IPS DF 19.7 (cell line): ENCODE results near the gene ACTA2.
"Not testable (repeated sequence)": the region's sequence is repeated elsewhere in the genome, so short reads cannot be mapped to it uniquely, and the experiment has no call there.

Experiments
- DNase-seq: peaks from one replicate; pipeline ENCODE4 v3.0.0-alpha.2; 2013; ENCODE audit warnings: low read depth, low spot score

The ACTA2 gene

DNA sequence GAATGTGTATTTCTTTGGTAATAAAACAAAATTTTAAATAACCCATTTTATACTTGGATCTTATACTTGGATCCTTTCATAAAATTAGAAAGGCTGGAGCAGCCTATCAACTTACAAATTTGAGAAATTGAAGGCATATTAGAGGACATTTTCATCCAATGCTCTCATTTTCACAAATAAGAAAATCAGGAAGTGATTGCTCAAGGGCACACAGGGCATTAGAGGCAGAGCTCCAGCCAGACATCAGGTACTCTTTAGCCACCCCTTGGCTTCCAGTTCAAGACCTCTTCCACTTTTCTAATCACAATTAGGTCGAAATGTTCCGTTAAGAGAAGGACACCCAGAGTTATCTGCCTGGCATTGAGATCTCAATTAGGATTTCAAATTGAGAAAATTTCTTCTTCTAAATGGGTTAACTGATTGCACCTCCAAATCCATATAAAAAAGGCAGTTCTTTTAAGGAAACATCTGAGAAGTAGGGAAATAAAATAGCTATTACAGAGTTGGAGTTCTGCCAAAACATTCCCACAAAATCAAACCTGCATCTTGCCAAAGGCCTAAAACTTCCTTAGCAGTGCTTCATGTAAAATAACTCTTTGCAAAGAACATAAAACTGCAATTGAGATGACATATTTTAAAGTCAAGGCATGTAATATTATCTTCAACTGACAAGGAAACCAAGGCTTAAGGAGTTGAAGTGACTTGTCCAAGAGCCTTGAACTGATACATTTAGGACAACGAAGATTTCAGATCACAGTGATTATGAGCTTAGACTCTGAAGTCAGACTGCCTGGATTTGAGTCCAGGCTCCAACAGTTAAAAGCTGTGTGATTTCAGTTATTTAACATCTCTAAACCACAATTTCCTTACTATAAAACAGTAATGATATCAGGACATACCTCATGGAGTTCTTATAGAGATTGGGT, 2.4 kb downstream of the ACTA2 start:
- no peak for DNase-seq

GRCh38 chr10:88949051-88949450, 3.5 kb downstream of the ACTA2 start:
- no peak for DNase-seq

DNA sequence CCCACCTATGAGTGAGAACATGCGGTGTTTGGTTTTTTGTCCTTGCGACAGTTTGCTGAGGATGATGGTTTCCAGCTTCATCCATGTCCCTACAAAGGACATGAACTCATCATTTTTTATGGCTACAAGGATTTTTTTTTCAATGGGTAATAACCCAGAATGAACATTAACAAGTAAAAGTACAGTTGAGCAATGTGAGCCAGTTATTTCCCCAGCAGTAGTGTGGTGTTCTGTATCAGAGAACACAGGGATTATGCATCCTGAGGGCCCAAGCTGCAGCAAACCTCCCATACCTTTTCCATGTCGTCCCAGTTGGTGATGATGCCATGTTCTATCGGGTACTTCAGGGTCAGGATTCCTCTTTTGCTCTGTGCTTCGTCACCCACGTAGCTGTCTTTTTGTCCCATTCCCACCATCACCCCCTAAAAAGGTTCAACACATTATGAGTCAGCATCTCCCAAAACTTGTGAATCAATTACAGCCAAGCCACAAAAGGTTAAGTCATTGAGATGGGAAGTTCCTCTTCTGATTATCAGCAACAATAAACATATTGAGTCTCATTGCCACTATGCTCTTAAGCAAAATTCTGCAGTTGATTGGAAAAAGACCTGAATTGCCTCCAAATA, 5.5 kb downstream of the ACTA2 start:
- DNase-seq = no peak

- no peak for DNase-seq
These were observed 6.4 kb downstream of the ACTA2 start for GRCh38 chr10:88946200-88946599.

DNA sequence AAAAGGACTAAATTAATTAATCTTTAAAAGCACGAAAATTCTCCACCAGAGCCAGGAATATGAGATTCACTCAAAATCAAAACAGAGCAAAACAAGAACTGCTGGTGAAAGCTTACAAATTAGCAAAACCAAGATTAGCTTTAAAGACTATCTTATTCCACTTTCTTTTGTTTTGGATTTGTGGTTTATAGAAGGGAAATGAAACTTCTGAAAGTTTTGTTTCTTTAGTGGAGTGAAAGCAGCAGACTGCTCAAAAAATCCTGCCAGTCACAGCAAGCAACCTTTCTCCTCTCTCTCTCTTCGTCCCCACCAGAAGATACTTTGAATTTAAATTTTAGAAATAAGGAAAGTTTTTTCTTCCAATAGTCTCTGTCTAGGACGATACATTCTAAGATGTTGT, 7.8 kb downstream of the ACTA2 start:
- DNase-seq = no peak

GRCh38 chr10:88943778-88944177, 8.8 kb downstream of the ACTA2 start:
- no peak for DNase-seq

DNA sequence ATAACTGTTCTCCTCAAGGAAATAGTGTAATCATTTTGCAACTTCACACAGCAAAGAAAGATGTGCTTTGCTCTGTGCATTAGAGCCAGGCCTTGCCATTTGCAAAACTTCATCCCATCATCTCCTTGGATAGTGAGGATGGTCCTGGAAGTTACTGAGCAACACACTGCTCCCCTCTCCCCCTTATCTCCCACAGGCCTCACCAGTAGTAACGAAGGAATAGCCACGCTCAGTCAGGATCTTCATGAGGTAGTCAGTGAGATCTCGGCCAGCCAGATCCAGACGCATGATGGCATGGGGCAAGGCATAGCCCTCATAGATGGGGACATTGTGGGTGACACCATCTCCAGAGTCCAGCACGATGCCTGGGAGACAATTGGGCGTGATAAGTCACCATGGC, 11.5 kb downstream of the ACTA2 start:
- no peak for DNase-seq

- DNase-seq = no peak
These were observed 13.6 kb downstream of the ACTA2 start for GRCh38 chr10:88938938-88939337.

GRCh38 chr10:88938039-88938438, 14.5 kb downstream of the ACTA2 start:
- DNase-seq = no peak

DNA sequence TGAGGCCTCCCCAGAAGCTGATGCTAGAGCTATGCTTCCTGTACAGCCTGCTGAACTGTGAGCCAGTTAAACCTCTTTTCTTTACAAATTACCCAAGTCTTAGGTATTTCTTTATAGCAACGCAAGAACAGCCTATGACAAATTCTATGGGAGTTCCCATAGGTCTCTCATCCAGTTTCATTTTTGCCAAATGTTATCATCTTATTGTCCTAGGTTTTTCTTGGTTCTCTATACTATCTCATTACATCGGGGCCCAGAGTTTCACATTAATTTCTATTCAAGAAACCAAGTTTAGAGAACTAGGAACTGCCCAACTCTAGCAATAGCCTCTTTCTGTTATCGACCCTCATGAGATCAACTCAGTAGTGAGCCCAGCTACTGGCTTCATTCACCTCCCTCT, 15.9 kb downstream of the ACTA2 start:
- no peak for DNase-seq

GRCh38 chr10:88934900-88935672, 17.5 kb downstream of the ACTA2 start:
- DNase-seq = peak; percentile 65

DNA sequence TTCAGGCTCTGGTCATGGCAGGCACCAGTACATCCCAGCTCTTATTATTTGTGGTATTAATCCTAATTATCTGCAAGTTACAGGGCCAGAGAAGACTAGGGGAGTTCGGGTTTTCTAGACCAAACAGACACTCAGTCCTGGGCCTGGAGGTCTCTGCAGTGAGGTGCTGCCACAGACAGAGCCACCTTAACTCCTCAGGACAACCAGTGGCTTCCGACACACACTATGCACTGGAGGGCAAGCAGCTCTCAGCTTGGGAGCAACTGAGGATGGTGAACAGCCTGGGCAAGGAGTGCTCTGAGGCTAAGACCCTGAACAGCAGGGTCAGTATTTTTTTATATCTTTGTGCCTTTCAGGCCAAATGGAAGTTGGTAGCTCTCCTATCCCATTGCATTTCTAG, 19.0 kb downstream of the ACTA2 start:
- DNase-seq = no peak

GRCh38 chr10:88932539-88933256, 19.9 kb downstream of the ACTA2 start:
- peak; percentile 40 for DNase-seq

DNA sequence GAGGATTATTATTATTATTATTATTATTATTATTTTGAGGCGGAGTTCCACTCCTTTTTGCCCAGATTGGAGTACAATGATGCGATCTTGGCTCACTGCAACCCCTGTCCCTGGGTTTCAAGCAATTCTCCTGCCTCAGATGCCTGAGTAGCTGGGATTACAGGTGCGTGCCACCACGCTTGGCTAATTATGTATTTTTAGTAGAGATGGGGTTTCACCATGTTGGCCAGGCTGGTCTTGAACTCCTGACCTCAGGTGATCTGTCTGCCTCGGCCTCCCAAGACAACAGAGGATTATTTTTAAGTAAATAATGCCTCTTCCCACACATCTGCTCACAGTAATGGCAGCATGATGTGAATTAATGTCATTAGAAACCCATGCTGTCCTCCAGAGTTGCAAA, 20.5 kb downstream of the ACTA2 start:
- not testable (repeated sequence) for DNase-seq

DNA sequence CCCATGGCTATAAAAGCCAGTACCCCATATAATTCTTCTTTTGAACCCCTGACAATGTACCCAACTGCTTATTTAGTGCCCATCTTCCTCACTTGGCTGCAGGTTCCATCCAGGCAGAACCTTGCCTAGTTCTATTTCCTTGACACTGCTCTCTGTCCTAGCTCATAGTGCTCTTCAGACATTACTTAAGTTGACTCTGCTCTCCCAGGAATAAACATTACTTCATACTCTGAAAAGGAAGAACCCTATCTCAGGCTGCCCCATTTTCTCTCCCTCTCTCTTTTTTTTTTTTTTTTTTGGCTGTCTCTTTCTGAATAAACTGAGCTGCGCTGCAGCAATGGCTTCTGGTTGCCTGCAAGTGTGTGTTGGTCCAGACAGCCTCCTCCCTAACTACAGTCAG, 21.0 kb downstream of the ACTA2 start:
- no peak for DNase-seq

DNA sequence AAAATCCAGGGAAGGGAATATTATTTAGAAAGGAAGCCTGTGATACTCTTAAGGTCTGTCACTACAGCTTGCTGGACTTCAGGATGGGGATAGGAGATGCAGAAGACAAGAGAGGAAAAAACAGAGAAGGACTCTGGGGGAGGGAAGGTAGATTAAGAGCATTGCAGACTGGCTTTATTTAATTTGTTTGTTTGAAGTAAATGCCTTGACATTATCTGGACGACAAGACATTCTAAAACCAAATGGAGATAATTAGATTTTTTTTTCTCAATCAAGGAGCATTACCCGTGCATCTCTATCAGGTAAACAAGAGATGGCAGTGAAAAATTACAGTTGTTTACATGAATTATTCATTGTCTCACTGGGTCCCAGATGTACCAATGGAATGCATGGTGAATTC, 24.3 kb downstream of the ACTA2 start:
- DNase-seq = no peak

- no peak for DNase-seq
These were observed 25.2 kb downstream of the ACTA2 start for GRCh38 chr10:88927416-88927690.

GRCh38 chr10:88926566-88927415, 25.8 kb downstream of the ACTA2 start:
- no peak for DNase-seq

DNA sequence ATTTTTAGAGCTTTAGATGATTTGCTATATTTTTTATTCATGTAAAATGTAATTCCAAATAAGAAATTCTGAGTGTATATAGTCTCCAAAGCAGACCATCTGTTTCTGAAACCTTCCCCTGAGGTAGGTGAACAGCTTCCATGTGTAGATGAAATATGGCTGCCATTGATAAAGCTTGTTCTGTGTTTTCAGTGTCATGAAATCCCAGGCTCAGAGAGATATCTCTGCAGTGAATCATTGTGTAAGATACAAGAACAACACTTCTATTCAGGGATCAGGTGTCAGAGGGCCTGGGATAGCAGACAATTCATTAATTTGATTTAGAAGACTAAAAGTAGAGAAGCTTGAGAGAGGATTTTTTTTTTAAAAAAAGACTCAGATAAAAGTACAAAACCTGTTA, 29.1 kb downstream of the ACTA2 start:
- DNase-seq = no peak

- DNase-seq = no peak
These were observed 30.5 kb downstream of the ACTA2 start for GRCh38 chr10:88922041-88922440.

- no peak for DNase-seq
These were observed 31.5 kb downstream of the ACTA2 start for GRCh38 chr10:88920986-88921593.
